HEK293T (cell line): ENCODE data around the gene SFXN3.

Experiments used
- CTBP1 ChIP-seq: fragments of 450-650 bp; IDR thresholded peaks from 2 replicates; pipeline ENCODE4 v1.6.1; 2016; ENCODE audit warnings: borderline replicate concordance
- FOXM1 ChIP-seq: fragments of 450-650 bp; IDR thresholded peaks from 2 replicates; pipeline ENCODE4 v1.6.1; 2017; ENCODE audit warnings: mild to moderate bottlenecking, borderline replicate concordance
- NFRKB ChIP-seq: fragments of 450-650 bp; IDR thresholded peaks from 2 replicates; pipeline ENCODE4 v1.6.1; 2016; ENCODE audit warnings: mild to moderate bottlenecking, moderate library complexity
- SUZ12 ChIP-seq: fragments of 450-650 bp; IDR thresholded peaks from 2 replicates; pipeline ENCODE4 v1.6.1; 2016; ENCODE audit warnings: mild to moderate bottlenecking
- ZNF384 ChIP-seq: fragments of 450-650 bp; IDR thresholded peaks from 2 replicates; pipeline ENCODE4 v1.6.1; 2016

GRCh38 chr10:101044117-101044516 is 13.1 kb downstream of the SFXN3 start:
- TF ChIP-seq FOXM1 (no peak), ZNF384 (no peak), SUZ12 (no peak), NFRKB (no peak), CTBP1 (no peak)
